NOMO-1 treated with DMSO at 0.1 percent for 48 hours (cell line): ENCODE measurements around the gene NAA60.

Experiments used
- DNase-seq: peaks from one replicate; lab custom pipeline; 2025; ENCODE audit not compliant: unreplicated experiment; lab: John Stamatoyannopoulos, UW

The NAA60 gene

DNA sequence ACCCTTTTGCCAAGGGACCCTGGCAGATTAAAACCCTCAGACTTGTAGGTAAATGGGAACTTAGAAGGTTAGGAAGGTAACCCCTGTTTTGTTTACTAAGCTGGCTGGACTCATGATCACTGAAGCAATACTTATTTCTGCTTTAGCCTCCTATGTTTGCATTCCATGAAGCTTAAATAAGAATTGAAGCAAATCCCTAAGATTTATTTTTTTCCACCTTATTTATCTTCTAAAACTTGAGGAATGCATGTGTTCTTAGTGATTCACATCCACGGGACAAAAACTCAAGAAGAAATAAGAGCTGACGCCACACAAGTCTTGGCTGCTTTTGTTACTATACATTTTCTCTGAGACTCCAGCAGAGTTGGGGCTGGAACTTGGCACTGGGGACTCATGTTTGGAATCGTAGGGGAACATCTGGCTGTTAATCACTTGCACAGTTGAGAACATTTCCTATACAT is 92.8 kb downstream of the NAA60 start:
- DNase-seq = no peak
